GM12878 (cell line): Measurements from ENCODE around the gene KCNA4. TPM values are rescaled to one million over a fixed set of nuclear protein-coding genes. Genes with fewer than 3 reads are reported as not detected.

Experiments
- ATAC-seq: fragments of 200-7000 bp; cut with Tn5 transposase; 3 replicates; pipeline ENCODE4 v1.9.1; 2020; ENCODE audit warnings: mild to moderate bottlenecking, moderate library complexity
- BruUV-seq: library from RNA; stranded (reverse); fragments of 400-500 nt; replicated peaks from 2 replicates; lab custom pipeline; 2021; lab: Mats Ljungman, UMichigan
- CTCF ChIA-PET: fragments of 300-600 bp; sonication (Branson Sonifier 250); formaldehyde crosslinking; extraction: SDS; loops from one replicate; lab custom pipeline; 2021; ENCODE audit warnings: inconsistent platforms; lab: Yijun Ruan, JAX
- POLR2A ChIA-PET: fragments of 350-600 bp; formaldehyde crosslinking; extraction: SDS; loops from one replicate; lab custom pipeline; 2021; ENCODE audit warnings: inconsistent platforms; lab: Charles Lee
- RAD21 ChIA-PET: fragments of 300-600 bp; sonication (Branson Sonifier 250); formaldehyde crosslinking; loops from one replicate; lab custom pipeline; 2023; ENCODE audit warnings: antibody characterized with exemption; ENCODE audit not compliant: unreplicated experiment; lab: Charles Lee
- SMC1A ChIA-PET: fragments of 300-600 bp; sonication (Branson Sonifier 250); formaldehyde crosslinking; loops from one replicate; lab custom pipeline; 2023; ENCODE audit not compliant: unreplicated experiment, uncharacterized antibody; lab: Charles Lee
- DNase-seq: peaks from one replicate; pipeline ENCODE4 v3.0.0-alpha.2; 2011; ENCODE audit warnings: low read depth, low spot score
- FAIRE-seq: peaks from 3 replicates; lab custom pipeline; 2011; peaks lifted over from hg19 to GRCh38; lab: Jason Lieb, UNC
- H2AFZ ChIP-seq: 2 replicates; pipeline ENCODE4 v1.6.0; 2011; ENCODE audit warnings: low read depth, low read length, control low read depth; ENCODE audit not compliant: control insufficient read depth
- H3K27ac ChIP-seq: 2 replicates; pipeline ENCODE4 v1.5.1; 2011; ENCODE audit warnings: control low read depth; ENCODE audit not compliant: control insufficient read depth, insufficient read depth
- H3K27me3 ChIP-seq, 2 experiments: replicated peaks in 1 of 2; 2 replicates each; pipeline versions ENCODE4 v1.6.0 to v1.6.1; 2011; ENCODE audit warnings: low read length in 1 of 2; ENCODE audit not compliant: control insufficient read depth in 2 of 2, insufficient read depth in 2 of 2
- H3K36me3 ChIP-seq, 2 experiments: 2 replicates each; pipeline ENCODE4 v1.5.1; 2011; ENCODE audit warnings: low read length in 1 of 2; ENCODE audit not compliant: control insufficient read depth in 2 of 2, insufficient read depth in 2 of 2
- H3K4me1 ChIP-seq: 2 replicates; pipeline ENCODE4 v1.6.1; 2011; ENCODE audit warnings: mild to moderate bottlenecking, low read length, moderate library complexity, mixed read lengths; ENCODE audit not compliant: control insufficient read depth, insufficient read depth
- H3K4me2 ChIP-seq: 2 replicates; pipeline ENCODE4 v1.6.0; 2011; ENCODE audit warnings: control low read depth; ENCODE audit not compliant: control insufficient read depth, insufficient read depth
- H3K4me3 ChIP-seq: fragments of 200-600 bp; sonication (generic); 2 replicates; pipeline ENCODE4 v1.5.1; 2016
- H3K79me2 ChIP-seq: 2 replicates; pipeline ENCODE4 v1.6.0; 2011; ENCODE audit warnings: low read length; ENCODE audit not compliant: control insufficient read depth, insufficient read depth
- H3K9ac ChIP-seq: 2 replicates; pipeline ENCODE4 v1.8.0; 2011; ENCODE audit warnings: low read length, control low read depth, mixed read lengths; ENCODE audit not compliant: control insufficient read depth, insufficient read depth
- H3K9me3 ChIP-seq: replicated peaks from 3 replicates; pipeline ENCODE4 v1.5.1; 2011; ENCODE audit warnings: mild to moderate bottlenecking, low read length; ENCODE audit not compliant: control insufficient read depth, insufficient read depth
- H4K20me1 ChIP-seq: 2 replicates; pipeline ENCODE4 v1.6.0; 2011; ENCODE audit not compliant: control insufficient read depth, insufficient read depth
- CBX3 ChIP-seq: fragments of 200-600 bp; sonication (generic); IDR thresholded peaks from 2 replicates; pipeline ENCODE4 v1.6.1; 2016; ENCODE audit warnings: low read depth, borderline replicate concordance
- CREB1 ChIP-seq: IDR thresholded peaks from 2 replicates; pipeline ENCODE4 v1.6.1; 2012; ENCODE audit warnings: low read depth, mild to moderate bottlenecking, inconsistent platforms
- HSF1 ChIP-seq: fragments of 150-350 bp; IDR thresholded peaks from 2 replicates; pipeline ENCODE4 v1.6.1; 2014; ENCODE audit warnings: mild to moderate bottlenecking, low read depth, low read length
- PAX8 ChIP-seq: fragments of 450-650 bp; IDR thresholded peaks from 2 replicates; pipeline ENCODE4 v1.6.1; 2017; ENCODE audit warnings: mild to moderate bottlenecking, moderate library complexity
- SUZ12 ChIP-seq: fragments of 200-600 bp; sonication (generic); IDR thresholded peaks from one replicate; pipeline ENCODE4 v1.6.1; 2018; ENCODE audit warnings: antibody characterized with exemption, mild to moderate bottlenecking; ENCODE audit not compliant: unreplicated experiment
- ZBED1 ChIP-seq: IDR thresholded peaks from 2 replicates; pipeline ENCODE4 v1.6.1; 2016; ENCODE audit warnings: borderline replicate concordance
- whole genome bisulfite sequencing: methylation state at CpG from one replicate; pipeline ENCODE4 v1.1.6; 2016; ENCODE audit warnings: low lambda C conversion rate; ENCODE audit not compliant: insufficient replicate concordance, insufficient coverage; ENCODE audit errors: missing lambda C conversion rate; 5-methylcytosine and 5-hydroxymethylcytosine counted together
- in situ Hi-C: fragments of 300-500 bp; cut with MboI; formaldehyde crosslinking; loops from 9 replicates; pipeline ENCODE4 v1.14.3; 2018; ENCODE audit warnings: mixed read lengths
- intact Hi-C: fragments of 100-400 bp; cut with micrococcal nuclease; formaldehyde crosslinking; loops from one replicate; pipeline ENCODE4 v1.14.2; 2022; ENCODE audit not compliant: unreplicated experiment
- polyA plus RNA-seq, 11 experiments: library from polyadenylated mRNA; depleted of rRNA in 4 of 11; unstranded in 6 of 11; stranded (reverse) in 5 of 11; fragments of >200 nt; fragmentation: Nextera tagmentation in 4 of 11; fragmentation: Illumina TruSeq in 1 of 11; extraction: Ambion mirVana in 4 of 11; extraction: Trizol in 1 of 11; gene quantifications; 1 replicate in 1 of 11; 2 replicates in 10 of 11; pipeline versions ENCODE4 v1.2.1 to v1.2.3, GENCODE V29; 2011 to 2016; ENCODE audit warnings: inconsistent platforms in 2 of 11, missing spikeins in 2 of 11, low read depth in 1 of 11
- total RNA-seq, 4 experiments: library from RNA; depleted of rRNA in 3 of 4; stranded (reverse); fragments of >200 nt in 3 of 4; fragmentation: Illumina TruSeq in 1 of 4; extraction: Trizol in 1 of 4; gene quantifications; 2 replicates each; pipeline versions ENCODE4 v1.2.1 to v1.2.3, GENCODE V29; 2013 to 2021
- TF ChIP-seq, protein P1 (sequence below): fragments of 450-650 bp; IDR thresholded peaks from 2 replicates; pipeline ENCODE4 v1.6.1; 2016; ENCODE audit warnings: mild to moderate bottlenecking

The KCNA4 gene
- total and polyA plus RNA-seq, 10 of the 15 experiments (the other 5 are each of a cell fraction or from before 2014, with no cell fraction given) = not detected

DNA sequence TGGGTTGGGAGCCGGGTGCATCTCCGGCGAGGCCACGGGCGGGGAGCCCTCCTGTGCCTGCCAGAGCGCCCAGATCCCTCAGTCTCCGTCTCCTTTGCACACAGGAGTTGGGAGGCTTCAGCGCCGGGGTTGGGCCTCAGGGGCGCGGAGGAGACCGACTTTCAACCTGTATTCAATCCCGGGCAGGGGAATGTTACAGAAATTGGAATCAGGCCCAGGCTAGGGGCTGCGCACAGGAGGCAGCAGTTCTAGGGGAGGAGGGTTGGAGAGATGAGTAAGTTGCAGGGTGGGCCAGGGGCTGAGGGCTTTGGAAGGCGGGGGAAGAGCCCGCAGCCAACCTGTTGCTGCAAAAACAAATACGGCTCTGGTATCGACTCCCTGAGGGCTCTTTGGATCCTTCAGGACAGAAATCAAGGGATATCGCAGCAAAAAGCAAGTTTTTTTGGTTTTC lies 640 bp upstream of the KCNA4 start:
- no peak for FAIRE-seq
- intact Hi-C loops = no loop called here
- no peak overlapping the region for H2AFZ ChIP-seq
- RAD21 ChIA-PET = no interaction called here
- no peak for DNase-seq
- H3K4me1 ChIP-seq = no peaks in the 10 kb centered on the region
- CTCF ChIA-PET = interaction anchor here (1.5 kb wide), 1 partner anchor 126 kb away, joined by 3 read pairs; no protein-coding TSS in a partner anchor
- no peaks in the 10 kb centered on the region for H3K36me3 ChIP-seq
- peaks cover 0 to 2% of the 10 kb centered on the region in 2 experiments; a peak in 2 of 4 replicates for H3K27me3 ChIP-seq
- H3K79me2 ChIP-seq = no peaks in the 10 kb centered on the region
- SMC1A ChIA-PET = interaction anchor here (0.7 kb wide), 1 partner anchor 103 kb away, joined by 3 read pairs; no protein-coding TSS in a partner anchor
- no peak overlapping the region for H3K27ac ChIP-seq
- BruUV-seq = no TSS peak
- no peak overlapping the region for H3K4me3 ChIP-seq
- 21% methylated on average over 10 of the region's 19 CpGs for WGBS
- H3K9ac ChIP-seq = no peak overlapping the region
- H4K20me1 ChIP-seq = no peaks in the 10 kb centered on the region
- no peak for ATAC-seq
- no peaks in the 10 kb centered on the region; the same call in 2 of the 3 replicates for H3K9me3 ChIP-seq
- peak; percentile 39 for TF ChIP-seq SUZ12
- TF ChIP-seq, protein P1, sequence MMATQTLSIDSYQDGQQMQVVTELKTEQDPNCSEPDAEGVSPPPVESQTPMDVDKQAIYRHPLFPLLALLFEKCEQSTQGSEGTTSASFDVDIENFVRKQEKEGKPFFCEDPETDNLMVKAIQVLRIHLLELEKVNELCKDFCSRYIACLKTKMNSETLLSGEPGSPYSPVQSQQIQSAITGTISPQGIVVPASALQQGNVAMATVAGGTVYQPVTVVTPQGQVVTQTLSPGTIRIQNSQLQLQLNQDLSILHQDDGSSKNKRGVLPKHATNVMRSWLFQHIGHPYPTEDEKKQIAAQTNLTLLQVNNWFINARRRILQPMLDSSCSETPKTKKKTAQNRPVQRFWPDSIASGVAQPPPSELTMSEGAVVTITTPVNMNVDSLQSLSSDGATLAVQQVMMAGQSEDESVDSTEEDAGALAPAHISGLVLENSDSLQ = no peak
- in situ Hi-C loops = no loop called here
- no peak overlapping the region for H3K4me2 ChIP-seq
- POLR2A ChIA-PET = no interaction called here

GRCh38 chr11:30015725-30016412 lies 961 bp downstream of the KCNA4 start:
- ChIA-PET POLR2A (no interaction called here), CTCF (no interaction called here), RAD21 (no interaction called here), SMC1A (no interaction called here)
- H2AFZ ChIP-seq = no peak overlapping the region
- intact Hi-C loops = no loop called here
- H3K4me3 ChIP-seq = no peak overlapping the region
- ATAC-seq (no peak), FAIRE-seq (no peak), DNase-seq (no peak)
- no peaks in the 10 kb centered on the region for H3K79me2 ChIP-seq
- no TSS peak for BruUV-seq
- no peaks in the 10 kb centered on the region for H3K4me1 ChIP-seq
- in situ Hi-C loops = no loop called here
- no peak overlapping the region for H3K27ac ChIP-seq
- TF ChIP-seq ZBED1 (no peak), HSF1 (no peak), PAX8 (no peak), CBX3 (no peak), CREB1 (no peak)
- peaks cover 0 to 2% of the 10 kb centered on the region in 2 experiments; a peak in 2 of 4 replicates for H3K27me3 ChIP-seq
- H3K9ac ChIP-seq = no peak overlapping the region
- H3K4me2 ChIP-seq = no peak overlapping the region
- no peaks in the 10 kb centered on the region for H4K20me1 ChIP-seq
- WGBS = 48% methylated on average over 32 of the region's 32 CpGs
- H3K9me3 ChIP-seq = no peaks in the 10 kb centered on the region; the same call in 2 of the 3 replicates
- H3K36me3 ChIP-seq = no peaks in the 10 kb centered on the region
